Spleen (tissue), 7 donors: ENCODE measurements around the gene ABHD13.

ENCODE experiments used
- CTCF ChIP-seq, 11 experiments: fragments of 200-600 bp in 7 of 11; fragments of 450-650 bp in 4 of 11; sonication (generic) in 4 of 11; IDR thresholded peaks in 8 of 11; conservative IDR thresholded peaks in 3 of 11; 1 replicate in 7 of 11; 2 replicates in 4 of 11; pipeline versions ENCODE4 v1.4.0 to v1.8.0; 2016 to 2021; ENCODE audit warnings: antibody characterized with exemption in 11 of 11, inconsistent platforms in 4 of 11, mild to moderate bottlenecking in 1 of 11
- POLR2A ChIP-seq, 3 donors: fragments of 450-650 bp; IDR thresholded peaks; one replicate each; pipeline ENCODE4 v1.5.1; 2017; ENCODE audit warnings: antibody characterized with exemption in 3 of 3, mild to moderate bottlenecking in 1 of 3
- donor health status: DM: no; HTN: no; CAD: no; lungs with moderate emphysema.
- donor health status: DM: no; HTN: no; CAD: no.
- donor health status: DM: no; HTN: no; CAD: no.

GRCh38 chr13:108225440-108225839 is 7.2 kb downstream of the ABHD13 start:
- TF ChIP-seq CTCF (IDR thresholded peaks at IDR 0.05 in 8 of 11, conservative IDR thresholded peaks at IDR 0.05 in 3 of 11) = no peak
- TF ChIP-seq POLR2A (IDR thresholded peaks at IDR 0.05) = no peak
